Measurements from ENCODE around the gene RFTN1. TPM values are rescaled to one million over a fixed set of nuclear protein-coding genes. Genes with fewer than 3 reads are reported as not detected.

The RFTN1 gene
- total and polyA plus RNA-seq, 2 of the 8 experiments (the other 6 are each of a cell fraction or from before 2014, with no cell fraction given), result 4.6 to 6.7 TPM

DNA sequence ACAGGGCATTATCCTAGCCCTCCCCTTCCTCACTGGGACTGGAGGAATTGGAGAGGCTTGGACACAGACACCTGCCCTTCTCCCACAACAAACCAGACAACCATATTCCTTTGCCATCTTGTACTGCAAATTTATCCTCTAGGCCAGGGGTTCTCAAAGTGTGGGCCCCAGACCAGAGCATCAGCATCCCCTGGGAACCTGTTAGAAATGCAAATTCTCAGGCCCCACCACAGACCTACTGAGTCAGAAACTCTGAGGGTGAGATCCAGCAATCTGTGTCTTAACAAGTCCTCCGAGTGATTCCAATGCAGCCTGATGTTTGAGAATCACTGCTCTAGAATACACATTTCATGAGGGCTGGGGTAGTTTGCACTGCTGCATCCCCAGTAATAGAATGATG is 133.1 kb downstream of the RFTN1 start (continued):
- no peak for TF ChIP-seq HDAC2 (IDR thresholded peaks at IDR 0.05; ENCODE audit: borderline replicate concordance in 1 of 2, low read depth in 2 of 2, low read length in 2 of 2)
- TF ChIP-seq E2F6 (IDR thresholded peaks at IDR 0.05), result no peak
- no peak for TF ChIP-seq CBX5 (IDR thresholded peaks at IDR 0.05; ENCODE audit: low read depth, low read length)

All from H1 (cell line).